DMS79 (cell line): ENCODE data around the gene PCNX2.

Experiments
- DNase-seq: peaks from one replicate; lab custom pipeline; 2025; lab: John Stamatoyannopoulos, UW

Gene PCNX2

GRCh38 chr1:233217832-233218231 is 77.7 kb downstream of the PCNX2 start:
- no peak for DNase-seq

- DNase-seq: no peak
Measured at GRCh38 chr1:233216009-233216408, 79.5 kb downstream of the PCNX2 start.

DNA sequence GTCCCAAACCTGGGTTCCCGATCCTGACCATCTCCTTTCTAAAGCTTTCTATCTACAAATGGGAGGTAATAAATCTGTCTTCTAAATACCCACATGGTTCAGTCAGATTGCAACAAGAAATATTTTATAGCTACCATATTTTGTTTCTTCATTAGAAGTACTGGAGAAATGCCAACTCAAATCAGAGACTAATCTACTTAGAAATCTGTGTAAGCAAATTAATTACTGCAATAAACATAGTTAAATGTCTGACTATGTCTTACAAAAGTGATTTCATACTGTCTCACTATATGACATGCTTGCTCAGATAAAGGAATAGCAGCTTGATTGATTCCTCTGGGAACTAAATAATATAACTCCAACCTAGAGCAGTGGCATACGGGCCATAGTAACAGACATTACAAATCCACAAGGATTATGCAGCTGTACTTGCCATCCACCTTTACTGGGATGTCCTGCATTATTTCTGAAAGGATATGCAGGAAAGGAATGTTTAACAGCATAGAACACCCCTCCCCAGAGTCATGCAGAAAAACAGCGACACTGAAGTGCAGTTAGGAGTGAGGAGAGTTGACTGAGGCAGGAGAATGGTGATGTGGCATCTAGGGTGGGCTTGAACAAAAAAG is 80.3 kb downstream of the PCNX2 start:
- no peak for DNase-seq

GRCh38 chr1:233211595-233211994 is 83.9 kb downstream of the PCNX2 start:
- no peak for DNase-seq

DNA sequence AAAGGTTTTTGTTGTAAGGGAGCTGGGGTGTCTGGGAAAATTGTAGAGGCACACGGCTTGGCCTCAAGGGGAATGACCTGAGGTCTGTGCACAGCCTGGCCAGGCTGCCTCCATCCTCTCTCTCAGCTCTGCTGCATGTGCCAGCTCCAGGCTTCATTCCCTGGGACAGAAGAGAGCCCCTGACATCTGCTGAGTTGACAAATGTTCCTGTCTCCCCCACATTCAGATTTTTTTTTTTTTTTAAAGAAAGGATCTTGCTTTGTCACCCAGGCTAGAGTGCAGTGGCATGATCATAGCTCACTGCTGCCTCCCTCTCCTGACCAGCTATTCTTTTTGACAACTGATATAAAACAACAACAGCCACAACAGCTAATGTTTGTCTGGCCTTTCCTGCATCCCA is 84.4 kb downstream of the PCNX2 start:
- no peak for DNase-seq

GRCh38 chr1:233209481-233209880 is 86.0 kb downstream of the PCNX2 start:
- DNase-seq: no peak

GRCh38 chr1:233208687-233209086 is 86.8 kb downstream of the PCNX2 start:
- DNase-seq: no peak

DNA sequence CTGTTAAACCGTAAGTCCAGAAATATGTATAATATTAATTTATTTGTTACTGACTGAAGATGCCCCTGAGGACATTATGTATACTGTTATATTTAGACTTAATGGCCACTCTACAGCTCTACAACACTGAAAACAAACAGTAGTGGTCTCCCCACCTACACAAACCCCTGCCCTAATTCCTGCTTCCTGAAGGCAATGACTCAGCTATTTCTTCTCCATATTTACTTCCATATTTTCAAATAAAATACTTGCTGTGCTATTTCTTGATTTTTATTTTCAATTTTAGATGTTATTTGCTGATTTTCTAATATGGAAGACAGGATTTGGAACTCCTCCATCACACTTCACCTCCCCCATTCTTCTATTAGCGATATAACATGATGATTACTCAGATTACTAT is 97.6 kb downstream of the PCNX2 start:
- DNase-seq: no peak

DNA sequence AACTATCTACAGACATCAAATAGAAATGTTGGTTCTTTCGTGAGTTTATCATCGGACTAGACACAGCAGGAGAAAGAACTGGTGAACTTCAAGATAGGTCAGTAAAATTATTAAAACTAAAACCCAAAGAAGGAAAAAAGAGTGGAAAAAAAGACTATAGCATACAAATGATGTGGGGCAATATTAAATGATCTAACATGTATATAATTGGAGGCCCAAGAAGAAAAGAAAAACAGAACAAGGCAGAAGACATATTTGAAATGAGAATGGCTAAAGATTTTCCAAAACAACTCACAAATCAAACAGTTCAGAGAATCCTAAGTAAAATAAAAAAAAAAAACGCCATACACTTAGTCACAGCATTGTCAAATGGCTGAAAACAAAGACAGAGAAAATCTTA is 101.8 kb downstream of the PCNX2 start:
- no peak for DNase-seq

DNA sequence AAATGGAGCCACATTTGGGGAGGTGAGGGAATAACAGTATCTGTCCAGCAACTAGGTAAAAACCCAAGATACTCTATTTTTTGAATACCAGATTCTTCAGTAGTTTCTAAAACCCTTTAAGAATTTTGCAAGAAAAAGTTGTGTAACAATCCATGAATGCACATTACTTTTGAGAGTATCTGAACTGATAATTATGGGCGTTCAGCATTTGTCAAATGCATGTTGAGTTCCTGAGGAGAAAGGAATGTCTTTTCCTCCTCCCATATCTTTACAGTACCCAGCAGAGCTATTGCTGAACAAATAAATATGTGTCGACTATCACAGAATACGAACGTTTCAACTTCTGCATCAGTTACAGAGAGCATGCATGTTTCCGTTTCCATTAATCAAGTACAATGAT is 104.5 kb downstream of the PCNX2 start:
- DNase-seq: no peak

- DNase-seq: no peak
Measured at GRCh38 chr1:233189526-233189925, 106.0 kb downstream of the PCNX2 start.

- no peak for DNase-seq
Measured at GRCh38 chr1:233188061-233188460, 107.5 kb downstream of the PCNX2 start.

- DNase-seq: no peak
Measured at GRCh38 chr1:233183226-233184020, 112.1 kb downstream of the PCNX2 start.

DNA sequence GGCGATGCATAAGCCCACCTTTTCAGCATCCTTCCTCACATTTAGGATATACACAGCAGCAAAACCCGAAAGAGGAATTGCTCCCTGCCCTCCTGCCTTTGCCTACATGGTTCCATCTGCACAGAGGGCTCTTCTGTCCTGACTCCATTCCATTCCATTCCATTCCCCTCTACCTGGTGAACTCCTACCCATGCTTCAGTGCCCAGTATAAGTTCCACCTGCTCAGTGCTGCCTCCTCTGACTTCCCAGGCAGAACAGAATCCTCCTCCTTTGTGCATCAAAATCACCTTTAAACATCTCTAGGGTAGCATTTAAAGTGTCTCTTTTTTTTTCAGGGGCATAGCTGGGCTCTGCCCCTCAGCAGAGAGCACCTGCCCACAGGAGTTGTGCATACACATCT is 112.9 kb downstream of the PCNX2 start:
- DNase-seq: no peak

DNA sequence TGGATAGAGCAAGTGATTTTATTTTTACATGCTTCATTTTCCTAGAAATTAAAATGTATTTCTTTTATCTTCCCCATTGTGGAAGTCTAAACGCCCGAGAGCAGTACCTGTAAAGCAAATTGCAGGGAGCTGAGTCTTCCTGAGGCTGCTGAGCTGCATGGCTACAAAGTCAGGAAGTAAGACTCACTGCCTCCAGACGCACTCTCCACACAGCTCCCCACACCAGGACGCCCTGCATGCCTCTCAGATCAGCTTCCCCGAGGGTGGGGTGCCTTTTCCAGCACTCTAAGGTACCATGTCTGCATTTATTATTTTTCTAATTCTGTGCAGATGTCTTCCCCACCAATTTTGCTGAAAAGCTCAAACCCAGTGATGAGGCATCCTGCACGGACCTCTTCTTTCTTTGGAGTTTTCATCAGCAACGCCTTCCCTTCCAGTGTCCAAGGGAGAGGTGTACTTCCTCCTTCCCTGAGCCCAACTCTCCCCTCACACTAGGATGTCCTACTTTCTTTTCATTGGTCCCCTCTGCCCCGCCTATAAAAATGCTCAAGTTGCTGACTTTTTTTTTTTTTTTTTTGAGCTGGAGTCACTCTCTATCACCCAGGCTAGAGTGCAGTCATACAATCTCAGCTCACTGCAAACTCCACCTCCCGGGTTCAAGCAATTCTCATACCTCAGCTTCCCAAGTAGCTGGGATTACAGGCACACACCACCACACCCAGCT is 114.7 kb downstream of the PCNX2 start:
- no peak for DNase-seq

- DNase-seq: peak; percentile 38
Measured at GRCh38 chr1:233179638-233180037, 115.9 kb downstream of the PCNX2 start.

DNA sequence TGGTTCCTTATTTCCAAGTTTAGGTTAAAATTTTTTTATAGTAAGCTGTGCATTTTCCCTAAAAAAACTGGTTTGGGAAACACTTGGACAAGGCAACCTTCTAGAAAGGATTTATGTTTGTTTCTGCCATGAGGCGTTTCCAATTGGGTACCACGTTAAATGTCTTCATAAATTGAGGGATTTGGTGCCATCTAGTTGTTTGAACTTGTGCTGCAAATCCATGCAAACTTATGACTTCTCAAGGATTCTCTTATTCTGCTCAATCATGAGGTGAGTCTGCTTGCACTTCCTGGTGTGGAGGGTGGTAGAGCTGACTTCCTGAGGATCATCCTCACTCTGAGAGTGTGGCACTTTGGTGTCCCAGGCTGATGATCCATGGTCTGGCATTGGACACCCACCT is 123.3 kb downstream of the PCNX2 start:
- DNase-seq: no peak

DNA sequence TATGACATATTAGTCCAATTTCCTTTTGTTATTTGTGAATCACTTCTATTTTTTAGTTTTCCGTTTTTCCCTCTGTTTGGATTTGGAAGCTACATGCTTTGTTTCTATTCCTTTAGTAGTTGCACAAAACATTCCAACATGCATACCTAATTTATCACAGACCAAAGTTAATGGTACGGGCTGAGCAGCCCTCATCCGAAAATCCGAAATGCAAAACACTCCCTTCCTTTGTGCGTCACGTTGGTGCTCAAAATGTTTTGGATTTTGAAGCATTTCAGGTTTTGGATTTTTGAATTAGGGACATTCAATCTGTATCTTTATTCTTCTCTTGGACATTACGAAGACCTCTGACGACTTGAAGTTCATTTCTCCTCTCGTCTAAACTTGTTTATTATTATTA is 124.8 kb downstream of the PCNX2 start:
- DNase-seq: no peak

GRCh38 chr1:233168384-233168783 is 127.1 kb downstream of the PCNX2 start:
- no peak for DNase-seq

- DNase-seq: no peak
Measured at GRCh38 chr1:233166896-233167295, 128.6 kb downstream of the PCNX2 start.

- no peak for DNase-seq
Measured at GRCh38 chr1:233163696-233164095, 131.8 kb downstream of the PCNX2 start.

DNA sequence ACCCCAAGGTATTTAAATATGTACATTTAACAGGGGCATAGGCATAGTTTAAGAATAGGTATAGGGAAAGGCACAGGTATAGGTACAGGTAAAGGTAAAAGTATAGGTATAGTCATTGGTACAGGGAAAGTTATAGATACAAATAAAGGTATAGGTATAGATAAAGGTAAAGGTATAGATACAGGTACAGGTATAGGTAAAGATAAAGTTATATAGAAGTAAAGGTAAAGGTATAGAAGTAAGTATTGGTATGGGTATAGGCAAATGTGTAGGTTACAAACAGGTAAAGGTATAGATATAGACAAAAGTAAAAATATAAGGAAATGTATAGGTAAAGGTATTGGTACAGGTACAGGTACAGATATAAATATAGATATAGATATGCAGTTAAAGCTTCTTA is 137.2 kb downstream of the PCNX2 start:
- no peak for DNase-seq

GRCh38 chr1:233157245-233157644 is 138.3 kb downstream of the PCNX2 start:
- DNase-seq: no peak
